Measurements from ENCODE around the gene CDCA4. TPM values are rescaled to one million over a fixed set of nuclear protein-coding genes. Genes with fewer than 3 reads are reported as not detected.

Gene CDCA4
- total and polyA plus RNA-seq, 2 donors (not counting 3 experiments of a cell fraction or from before 2014, with no cell fraction given) = 29.9 to 44.5 TPM

GRCh38 chr14:104968153-104968527 lies 52.7 kb downstream of the CDCA4 start:
- no peaks in the 10 kb centered on the region for H4K20me1 ChIP-seq (replicated peaks; ENCODE audit: control insufficient read depth, extremely low read depth, insufficient read depth, low read length)
- no peaks in the 10 kb centered on the region for H3K36me3 ChIP-seq (ENCODE audit: control insufficient read depth in 2 of 2, extremely low read depth in 1 of 2, insufficient read depth in 2 of 2, low read length in 2 of 2)
- no peak overlapping the region for H2AFZ ChIP-seq (ENCODE audit: low read depth, low read length)
- H3K27me3 ChIP-seq (ENCODE audit: control insufficient read depth in 2 of 2, insufficient read depth in 2 of 2, low read length in 2 of 2) = no peaks in the 10 kb centered on the region
- H3K4me2 ChIP-seq (ENCODE audit: insufficient read depth, low read length) = peak overlapping the region; percentile 66
- intact Hi-C loops (cut with micrococcal nuclease) = no loop called here
- peaks cover 68% of the 10 kb centered on the region for H3K4me1 ChIP-seq (ENCODE audit: control insufficient read depth, extremely low read depth, insufficient read depth, low read length)
- peak overlapping the region; percentile 22 for H3K9ac ChIP-seq (replicated peaks; ENCODE audit: extremely low read depth, insufficient read depth, low read length)
- H3K9me1 ChIP-seq (replicated peaks; ENCODE audit: control insufficient read depth, extremely low read depth, insufficient read depth, low read length) = no peaks in the 10 kb centered on the region
- H3K9me3 ChIP-seq (replicated peaks; ENCODE audit: control insufficient read depth, insufficient read depth, low read length) = no peaks in the 10 kb centered on the region
- ChIA-PET CTCF (interaction anchor here (0.9 to 2.5 kb wide), 9 partner anchors 7 to 200 kb away, joined by 3 to 15 read pairs (median 5); no protein-coding TSS in a partner anchor), POLR2A (no interaction called here)
- no peak for TF ChIP-seq POLR2AphosphoS5 (IDR thresholded peaks at IDR 0.05; ENCODE audit: insufficient read depth, low read depth, low read length)
- TF ChIP-seq FOS (IDR thresholded peaks at IDR 0.05; ENCODE audit: borderline replicate concordance, insufficient read depth, low read length) = no peak
- no peak for TF ChIP-seq POLR2A (IDR thresholded peaks at IDR 0.05; ENCODE audit: low read depth, low read length)
- TF ChIP-seq GATA2 (IDR thresholded peaks at IDR 0.05; ENCODE audit: insufficient read depth, insufficient read length, low read depth, low read length) = no peak
- BruUV-seq (replicated peaks) = no TSS peak
- no peak for FAIRE-seq
- peak overlapping the region; percentile 22 to 37 (median 37) for H3K4me3 ChIP-seq (replicated peaks in 1 of 3; ENCODE audit: insufficient read depth in 1 of 3, low read depth in 1 of 3, low read length in 3 of 3)
- peaks cover 46% of the 10 kb centered on the region for H3K79me2 ChIP-seq (ENCODE audit: control insufficient read depth, insufficient read depth, low read length)
- peak; percentile 64 for DNase-seq (ENCODE audit: low read depth, low spot score)
- dilution Hi-C loops (cut with MboI; ENCODE audit: extremely low pct_ligation_motif_present, low sequenced_read_pairs) = no loop called here
- H3K27ac ChIP-seq (ENCODE audit: insufficient read depth, low read depth, low read length) = peak overlapping the region; percentile 30

DNA sequence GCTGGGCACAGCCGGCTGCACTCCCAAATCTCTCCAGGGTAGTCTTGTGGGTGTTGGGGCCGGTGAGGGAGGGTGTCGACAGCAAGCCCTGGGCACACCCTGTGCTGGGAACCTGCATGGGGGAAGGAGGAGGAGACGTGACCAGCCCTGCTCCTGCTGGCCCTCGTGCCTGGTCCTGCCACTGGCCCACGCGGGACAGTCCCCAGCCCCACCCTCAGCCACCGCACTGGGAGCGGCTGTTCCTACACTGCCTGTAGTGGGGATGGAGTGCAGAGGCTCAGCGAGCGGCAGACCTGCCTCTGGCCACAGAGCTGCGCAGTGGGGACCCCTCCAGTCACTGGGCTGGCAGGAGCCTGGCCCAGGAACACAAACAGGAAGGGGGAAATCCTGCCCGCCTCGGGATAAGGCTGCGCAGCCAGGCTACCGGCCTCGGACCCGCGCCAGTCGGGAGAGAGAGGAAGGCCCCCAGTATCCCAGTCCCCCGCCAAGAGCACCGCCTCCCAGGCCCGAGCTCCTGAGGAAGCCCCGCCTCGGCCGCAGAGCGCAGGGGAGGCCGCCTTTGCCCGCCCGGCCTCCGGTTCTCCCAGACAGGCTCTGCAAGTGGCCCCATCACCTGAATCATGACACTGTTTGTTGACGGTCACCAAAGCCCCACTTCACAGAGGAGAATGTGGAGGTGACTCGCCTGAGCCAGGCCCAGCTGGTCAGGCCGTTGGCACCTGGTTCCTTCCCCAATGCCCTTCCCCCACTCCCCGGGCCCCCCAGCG lies 53.3 kb downstream of the CDCA4 start:
- Histone ChIP-seq H3K9me3 (replicated peaks; ENCODE audit: control insufficient read depth, insufficient read depth, low read length) (no peaks in the 10 kb centered on the region), H3K9ac (replicated peaks; ENCODE audit: extremely low read depth, insufficient read depth, low read length) (no peak overlapping the region), H3K36me3 (ENCODE audit: control insufficient read depth in 2 of 2, extremely low read depth in 1 of 2, insufficient read depth in 2 of 2, low read length in 2 of 2) (no peaks in the 10 kb centered on the region), H3K4me2 (ENCODE audit: insufficient read depth, low read length) (peak overlapping the region; percentile 66), H3K4me3 (replicated peaks in 1 of 3; ENCODE audit: insufficient read depth in 1 of 3, low read depth in 1 of 3, low read length in 3 of 3) (peak overlapping the region; percentile 22 to 37 (median 37)), H3K4me1 (ENCODE audit: control insufficient read depth, extremely low read depth, insufficient read depth, low read length) (peaks cover 62% of the 10 kb centered on the region), H4K20me1 (replicated peaks; ENCODE audit: control insufficient read depth, extremely low read depth, insufficient read depth, low read length) (no peaks in the 10 kb centered on the region), H3K27me3 (ENCODE audit: control insufficient read depth in 2 of 2, insufficient read depth in 2 of 2, low read length in 2 of 2) (no peaks in the 10 kb centered on the region), H3K27ac (ENCODE audit: insufficient read depth, low read depth, low read length) (peak overlapping the region; percentile 30), H3K79me2 (ENCODE audit: control insufficient read depth, insufficient read depth, low read length) (peaks cover 52% of the 10 kb centered on the region), H3K9me1 (replicated peaks; ENCODE audit: control insufficient read depth, extremely low read depth, insufficient read depth, low read length) (no peaks in the 10 kb centered on the region), H2AFZ (ENCODE audit: low read depth, low read length) (peak overlapping the region; percentile 39)
- intact Hi-C loops (cut with micrococcal nuclease) = loop anchor here (1.0 kb wide), 2 partner anchors 9 to 71 kb away; no protein-coding TSS in a partner anchor
- dilution Hi-C loops (cut with MboI; ENCODE audit: extremely low pct_ligation_motif_present, low sequenced_read_pairs) = no loop called here
- CTCF ChIA-PET = interaction anchor here (0.6 to 1.6 kb wide), 9 partner anchors 8 to 199 kb away, joined by 3 to 14 read pairs (median 4); no protein-coding TSS in a partner anchor
- FAIRE-seq (peak; percentile 99), DNase-seq (ENCODE audit: low read depth, low spot score) (peak; percentile 87)
- TF ChIP-seq MYC (IDR thresholded peaks at IDR 0.05; ENCODE audit: low read depth, low read length) = no peak
- TF ChIP-seq POLR2A (IDR thresholded peaks at IDR 0.05; ENCODE audit: low read depth, low read length) = peak; percentile 66
- TF ChIP-seq FOS (IDR thresholded peaks at IDR 0.05; ENCODE audit: borderline replicate concordance, insufficient read depth, low read length) = no peak
- TF ChIP-seq, protein P1, sequence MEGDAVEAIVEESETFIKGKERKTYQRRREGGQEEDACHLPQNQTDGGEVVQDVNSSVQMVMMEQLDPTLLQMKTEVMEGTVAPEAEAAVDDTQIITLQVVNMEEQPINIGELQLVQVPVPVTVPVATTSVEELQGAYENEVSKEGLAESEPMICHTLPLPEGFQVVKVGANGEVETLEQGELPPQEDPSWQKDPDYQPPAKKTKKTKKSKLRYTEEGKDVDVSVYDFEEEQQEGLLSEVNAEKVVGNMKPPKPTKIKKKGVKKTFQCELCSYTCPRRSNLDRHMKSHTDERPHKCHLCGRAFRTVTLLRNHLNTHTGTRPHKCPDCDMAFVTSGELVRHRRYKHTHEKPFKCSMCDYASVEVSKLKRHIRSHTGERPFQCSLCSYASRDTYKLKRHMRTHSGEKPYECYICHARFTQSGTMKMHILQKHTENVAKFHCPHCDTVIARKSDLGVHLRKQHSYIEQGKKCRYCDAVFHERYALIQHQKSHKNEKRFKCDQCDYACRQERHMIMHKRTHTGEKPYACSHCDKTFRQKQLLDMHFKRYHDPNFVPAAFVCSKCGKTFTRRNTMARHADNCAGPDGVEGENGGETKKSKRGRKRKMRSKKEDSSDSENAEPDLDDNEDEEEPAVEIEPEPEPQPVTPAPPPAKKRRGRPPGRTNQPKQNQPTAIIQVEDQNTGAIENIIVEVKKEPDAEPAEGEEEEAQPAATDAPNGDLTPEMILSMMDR (IDR thresholded peaks at IDR 0.05; ENCODE audit: extremely low read depth in 1 of 2, insufficient read depth in 1 of 2, low read depth in 1 of 2, low read length in 2 of 2) = peak in 1 of 2 donors; percentile 13
- no peak for TF ChIP-seq JUN (IDR thresholded peaks at IDR 0.05; ENCODE audit: borderline replicate concordance, insufficient read depth, insufficient read length, low read depth)
- no peak for TF ChIP-seq GATA2 (IDR thresholded peaks at IDR 0.05; ENCODE audit: insufficient read depth, insufficient read length, low read depth, low read length)
- TF ChIP-seq MAX (IDR thresholded peaks at IDR 0.05; ENCODE audit: insufficient read depth, insufficient read length) = no peak
- TF ChIP-seq EZH2 (IDR thresholded peaks at IDR 0.05; ENCODE audit: borderline replicate concordance, low read depth, low read length, severe bottlenecking) = no peak
- peak; percentile 58 for TF ChIP-seq POLR2AphosphoS5 (IDR thresholded peaks at IDR 0.05; ENCODE audit: insufficient read depth, low read depth, low read length)
- BruUV-seq (replicated peaks) = no TSS peak
- POLR2A ChIA-PET = interaction anchor here (0.5 kb wide), 1 partner anchor 63 kb away, joined by 3 read pairs; no protein-coding TSS in a partner anchor
